Skeletal muscle cell (primary cell): ENCODE measurements around the gene TRAK1.
A peak's percentile ranks its signal among the peaks of the same experiment; 100 is the strongest.
"Not testable (repeated sequence)": the region's sequence is repeated elsewhere in the genome, so short reads cannot be mapped to it uniquely, and the experiment has no call there.

Experiments
- DNase-seq: peaks from one replicate; pipeline ENCODE4 v3.0.0-alpha.2; 2010; ENCODE audit warnings: low read depth
- H3K4me3 ChIP-seq: 2 replicates; pipeline ENCODE4 v1.5.1; 2011; ENCODE audit warnings: low read depth, mild to moderate bottlenecking, control low read depth, low read length, moderate library complexity

Gene TRAK1, protein sequence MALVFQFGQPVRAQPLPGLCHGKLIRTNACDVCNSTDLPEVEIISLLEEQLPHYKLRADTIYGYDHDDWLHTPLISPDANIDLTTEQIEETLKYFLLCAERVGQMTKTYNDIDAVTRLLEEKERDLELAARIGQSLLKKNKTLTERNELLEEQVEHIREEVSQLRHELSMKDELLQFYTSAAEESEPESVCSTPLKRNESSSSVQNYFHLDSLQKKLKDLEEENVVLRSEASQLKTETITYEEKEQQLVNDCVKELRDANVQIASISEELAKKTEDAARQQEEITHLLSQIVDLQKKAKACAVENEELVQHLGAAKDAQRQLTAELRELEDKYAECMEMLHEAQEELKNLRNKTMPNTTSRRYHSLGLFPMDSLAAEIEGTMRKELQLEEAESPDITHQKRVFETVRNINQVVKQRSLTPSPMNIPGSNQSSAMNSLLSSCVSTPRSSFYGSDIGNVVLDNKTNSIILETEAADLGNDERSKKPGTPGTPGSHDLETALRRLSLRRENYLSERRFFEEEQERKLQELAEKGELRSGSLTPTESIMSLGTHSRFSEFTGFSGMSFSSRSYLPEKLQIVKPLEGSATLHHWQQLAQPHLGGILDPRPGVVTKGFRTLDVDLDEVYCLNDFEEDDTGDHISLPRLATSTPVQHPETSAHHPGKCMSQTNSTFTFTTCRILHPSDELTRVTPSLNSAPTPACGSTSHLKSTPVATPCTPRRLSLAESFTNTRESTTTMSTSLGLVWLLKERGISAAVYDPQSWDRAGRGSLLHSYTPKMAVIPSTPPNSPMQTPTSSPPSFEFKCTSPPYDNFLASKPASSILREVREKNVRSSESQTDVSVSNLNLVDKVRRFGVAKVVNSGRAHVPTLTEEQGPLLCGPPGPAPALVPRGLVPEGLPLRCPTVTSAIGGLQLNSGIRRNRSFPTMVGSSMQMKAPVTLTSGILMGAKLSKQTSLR

DNA sequence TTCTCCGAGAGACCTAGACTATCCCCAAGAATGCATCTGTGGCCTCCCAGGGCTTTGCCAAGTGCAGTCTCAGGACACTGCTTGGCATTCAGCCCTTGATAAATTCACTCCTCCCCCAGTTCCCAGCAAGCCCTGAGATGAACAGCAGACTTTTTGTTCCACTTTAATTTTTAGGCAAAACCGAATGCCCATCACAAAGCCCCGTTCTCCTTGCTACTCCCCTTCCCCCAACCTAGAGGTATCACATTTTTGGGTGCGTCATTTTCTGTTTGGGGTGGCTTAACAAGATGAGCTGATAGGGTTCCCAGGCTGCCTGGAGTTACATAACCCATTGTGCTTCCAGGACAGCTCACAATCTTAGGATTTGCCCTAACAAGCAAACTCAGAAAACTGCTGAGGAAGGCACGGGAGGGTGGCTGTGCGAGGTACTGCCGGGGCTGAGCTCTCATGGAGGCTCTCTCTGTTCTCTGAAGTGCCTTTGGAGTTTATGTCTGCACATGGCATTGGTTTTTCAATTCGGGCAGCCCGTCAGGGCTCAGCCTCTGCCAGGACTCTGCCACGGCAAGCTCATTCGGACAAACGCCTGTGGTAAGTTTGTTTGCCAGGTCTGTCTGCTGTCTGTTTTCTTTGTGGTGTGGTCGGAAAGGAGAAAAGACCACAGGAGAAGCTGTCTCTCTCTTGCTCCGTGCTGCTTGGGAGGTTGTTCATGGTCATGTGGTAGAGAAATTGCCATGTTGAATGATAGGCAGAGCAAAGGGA, at the start of gene TRAK1:
TRAK1 (plus strand) TSS at position 385 of the 759 bp plus-strand sequence; CDS start at position 498, 113 bp downstream.
- H3K4me3 ChIP-seq: no peak within 1 kb of the TSS

DNA sequence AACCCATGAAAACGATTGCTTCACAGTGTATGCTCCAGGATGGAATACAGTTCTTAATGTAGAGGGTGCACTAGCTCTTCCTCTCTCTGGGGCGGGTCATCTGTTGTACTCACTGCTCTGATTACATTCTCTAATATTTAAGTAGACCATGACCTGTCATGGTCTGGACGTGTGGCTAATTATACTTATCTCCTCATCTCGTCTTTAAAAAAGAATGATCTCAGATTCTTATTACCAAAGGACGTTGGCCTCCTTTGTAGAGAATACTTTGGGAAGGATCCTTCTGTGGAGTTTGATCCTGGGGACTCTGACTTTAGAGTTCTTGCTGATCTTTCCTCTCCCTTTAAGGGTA, 48.4 kb upstream of the TRAK1 start:
- H3K4me3 ChIP-seq: no peak overlapping the region
- DNase-seq: no peak

More for the DNA sequence above, at the start of gene TRAK1:
- no peak for DNase-seq

DNA sequence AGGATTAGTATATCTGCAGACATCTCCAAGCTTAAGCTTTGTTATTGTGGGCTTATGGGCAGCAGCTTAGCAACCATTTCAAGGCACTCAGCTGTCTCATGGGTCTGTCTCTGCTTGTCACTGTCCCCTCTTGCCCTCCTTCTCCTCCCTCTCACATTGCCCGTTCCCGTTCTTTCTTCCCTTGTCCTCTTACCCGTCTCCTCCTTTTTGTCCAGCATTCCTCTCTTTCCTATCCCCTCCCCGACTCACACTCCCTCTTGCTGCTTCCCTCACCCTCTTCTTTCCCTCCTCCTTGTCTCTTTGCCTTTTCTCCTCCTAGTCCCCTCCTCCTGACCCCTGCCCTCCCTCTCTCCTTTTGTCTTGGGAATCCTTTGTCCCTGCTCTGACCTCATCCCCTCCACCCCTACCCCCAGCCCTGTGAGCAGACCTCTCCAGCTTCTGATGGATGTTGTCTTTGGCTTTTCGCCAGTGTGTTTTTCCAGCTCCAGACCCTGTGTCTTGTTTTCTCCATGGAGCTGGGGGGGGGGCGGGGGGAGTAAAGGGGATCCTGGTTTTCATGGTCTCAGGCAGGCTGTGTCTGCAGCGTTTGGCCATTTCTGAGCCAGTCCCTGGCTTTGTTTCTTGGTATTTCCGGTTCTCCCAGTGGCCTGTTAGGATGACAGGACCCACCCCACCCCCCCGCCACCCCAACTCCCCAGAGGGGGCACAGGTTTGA, 47.9 kb upstream of the TRAK1 start:
- no peak for DNase-seq

DNA sequence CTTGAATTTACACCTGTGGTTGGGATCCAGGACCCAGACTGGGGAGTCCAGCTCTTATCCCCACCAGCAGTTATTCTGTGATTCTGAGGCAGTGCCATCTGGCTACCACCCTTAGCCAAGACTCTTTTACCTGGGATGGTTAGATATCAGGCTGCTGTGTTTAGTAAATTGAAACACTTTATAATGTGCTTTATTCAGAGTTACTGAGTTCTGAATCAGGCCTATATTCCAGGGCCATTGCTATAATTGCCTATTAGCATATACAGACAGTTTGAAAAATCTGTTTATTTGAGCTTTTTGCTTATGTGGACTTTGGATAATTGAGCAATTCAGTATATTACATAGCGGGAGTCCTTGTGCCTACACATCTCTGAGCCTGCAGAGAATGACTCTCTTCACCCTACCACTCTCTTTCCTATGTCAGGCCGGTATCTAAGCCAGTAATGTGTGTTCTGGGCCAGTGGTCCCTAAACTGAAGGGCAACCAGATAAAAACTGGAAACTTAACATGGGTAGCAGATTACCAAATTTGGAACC, 45.4 kb upstream of the TRAK1 start:
- DNase-seq: no peak
- H3K4me3 ChIP-seq: no peak overlapping the region

More for the DNA sequence above, 47.9 kb upstream of the TRAK1 start:
- no peak overlapping the region for H3K4me3 ChIP-seq

DNA sequence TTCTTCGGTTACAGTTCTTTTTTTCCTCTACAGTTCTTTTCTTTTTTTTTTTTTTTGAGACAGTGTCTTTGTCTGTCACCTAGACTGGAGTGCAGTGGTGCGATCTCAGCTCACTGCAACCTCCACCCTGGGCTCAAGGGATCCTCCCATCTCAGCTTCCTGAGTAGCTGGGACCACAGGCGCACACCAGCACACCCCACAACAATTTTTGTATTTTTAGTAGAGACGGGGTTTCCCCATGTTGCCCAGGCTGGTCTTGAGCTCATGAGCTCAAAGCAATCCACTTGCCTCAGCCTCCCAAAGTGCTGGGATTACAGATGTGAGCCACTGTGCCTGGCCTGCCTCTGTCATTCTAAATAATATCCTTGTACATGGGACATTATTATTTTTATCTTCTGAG, 42.6 kb upstream of the TRAK1 start:
- DNase-seq, H3K4me3 ChIP-seq: not testable (repeated sequence)

DNA sequence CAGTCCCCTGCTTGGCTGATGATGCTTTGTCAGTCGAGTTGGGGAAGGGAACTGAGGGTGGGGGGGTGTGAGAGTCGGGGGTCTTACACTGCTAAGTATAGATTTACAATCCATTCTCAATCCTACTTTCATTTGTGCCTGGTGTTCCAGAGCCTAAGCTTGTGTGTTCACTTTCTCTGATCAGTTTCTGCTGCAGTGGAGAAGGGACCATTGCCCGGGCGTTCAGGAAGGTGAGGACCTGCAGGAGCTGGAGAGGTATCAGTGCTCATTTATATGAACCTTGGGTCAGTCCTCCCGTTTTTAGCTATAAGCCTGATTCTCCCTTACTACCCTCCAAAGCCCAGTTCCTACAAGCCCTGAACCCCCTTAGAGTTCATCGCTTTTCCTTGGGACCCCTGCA, 41.0 kb upstream of the TRAK1 start:
- H3K4me3 ChIP-seq: no peak overlapping the region
- DNase-seq: no peak

DNA sequence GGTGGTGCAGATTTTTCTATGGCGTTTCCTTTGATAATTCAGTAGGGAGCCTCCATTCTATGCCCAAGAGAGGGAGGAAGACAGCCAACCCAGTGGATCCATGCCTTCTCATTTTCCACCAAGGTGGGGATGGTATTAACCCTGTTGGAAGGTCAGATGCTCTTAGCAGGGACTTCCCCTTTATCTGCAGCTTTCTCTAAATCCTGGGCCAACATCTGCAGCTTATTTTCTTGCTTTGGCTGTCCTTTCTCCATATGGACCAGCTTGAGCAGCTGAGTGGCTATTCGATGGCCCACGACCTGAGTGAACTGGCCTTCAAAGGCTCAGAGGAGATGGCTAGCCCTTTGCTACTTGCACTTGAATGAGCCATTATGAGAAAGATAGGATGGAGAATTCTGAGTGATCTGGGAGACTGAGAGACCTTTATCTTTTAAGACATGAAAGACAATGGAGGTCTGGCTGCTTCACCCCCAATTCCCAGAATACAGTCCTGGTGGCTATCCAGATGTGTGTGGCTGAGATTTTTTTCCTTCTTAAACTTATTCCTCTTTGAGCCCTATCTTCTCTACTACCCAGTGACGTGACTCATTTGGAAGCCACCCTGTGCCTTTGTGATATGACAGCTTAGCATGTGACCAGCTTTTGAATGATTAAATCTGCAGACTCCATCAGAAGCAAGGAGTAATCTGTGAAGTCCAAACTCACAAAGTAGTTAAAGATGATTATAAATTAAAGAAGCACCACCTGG, 39.6 kb upstream of the TRAK1 start:
- DNase-seq: no peak
- no peak overlapping the region for H3K4me3 ChIP-seq

DNA sequence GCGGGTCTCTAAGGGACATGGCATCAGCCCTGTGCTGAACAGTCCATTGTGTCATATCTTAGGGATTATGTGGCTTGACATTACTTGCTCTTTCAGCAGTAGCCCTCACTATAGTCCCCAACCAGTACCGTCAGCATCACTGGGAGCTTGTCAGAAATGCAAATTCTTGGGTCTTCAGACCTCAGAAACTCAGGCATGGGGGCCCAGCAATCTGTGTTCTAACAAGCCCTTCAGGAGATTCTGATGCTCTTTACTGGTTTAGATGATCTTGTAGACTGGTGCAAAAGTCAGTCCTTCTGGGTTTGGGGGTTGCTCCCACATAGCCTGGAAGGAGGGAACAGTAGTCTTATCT, 39.0 kb upstream of the TRAK1 start:
- no peak for DNase-seq
- H3K4me3 ChIP-seq: no peak overlapping the region

DNA sequence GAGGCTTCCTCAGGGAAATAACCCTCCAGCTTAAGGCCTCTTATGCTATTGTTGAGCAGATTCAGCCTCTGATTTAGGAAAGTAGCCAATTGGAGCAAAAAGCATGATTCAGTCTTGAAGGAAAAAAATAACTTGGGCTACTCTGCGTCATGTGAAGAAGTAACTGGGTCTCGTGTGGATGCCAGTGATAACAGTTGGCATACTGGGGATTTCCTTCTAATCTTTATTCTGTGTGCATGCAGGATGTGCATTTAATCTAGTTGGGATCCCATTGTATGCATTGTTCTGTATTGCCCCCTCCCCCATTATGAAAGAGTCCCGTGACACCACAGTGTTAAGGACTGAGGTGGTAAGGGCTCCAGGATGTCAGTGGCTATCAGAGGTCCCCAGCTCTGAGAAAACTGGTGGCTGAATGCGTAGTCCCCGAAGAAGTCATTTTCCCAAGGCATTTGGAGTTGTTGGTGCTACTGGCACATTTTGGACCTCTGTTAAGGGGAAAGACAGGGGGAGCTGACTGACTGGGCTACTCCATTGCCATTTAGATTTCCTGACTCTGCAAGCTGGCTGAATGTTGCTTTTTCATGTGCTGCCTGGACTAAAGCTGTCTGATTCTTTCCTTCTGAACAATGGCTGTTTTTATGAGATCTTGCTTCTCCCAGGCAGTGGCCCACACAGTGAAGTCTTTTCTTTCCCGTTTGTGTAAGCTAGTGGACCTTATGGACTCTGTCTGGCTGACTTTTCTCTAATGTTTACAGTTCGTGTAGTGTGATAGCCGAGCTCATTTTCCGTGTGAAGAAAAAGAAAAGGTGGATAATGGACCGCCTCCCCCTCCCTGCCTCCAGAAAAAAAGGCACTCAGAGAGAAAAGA, 38.4 kb upstream of the TRAK1 start:
- no peak overlapping the region for H3K4me3 ChIP-seq

DNA sequence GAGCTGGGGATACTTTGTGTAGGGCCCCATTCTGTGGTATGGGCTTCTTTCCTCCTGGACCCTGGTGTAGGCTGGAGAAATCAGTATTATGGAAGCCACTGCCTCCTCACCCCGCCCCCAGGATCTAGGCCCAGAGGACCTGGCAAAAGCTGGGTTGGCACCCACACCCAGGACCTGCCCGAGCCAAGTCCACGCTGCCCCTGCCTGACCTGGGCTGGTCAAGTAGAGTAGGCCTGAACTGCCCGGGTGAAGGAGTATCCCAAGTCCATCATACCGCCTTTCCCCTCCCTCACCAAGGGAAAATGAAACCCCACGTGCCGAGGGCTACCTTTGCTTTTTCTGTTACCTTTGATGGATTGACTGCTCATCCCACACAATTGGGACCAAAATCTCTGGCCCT, 37.7 kb upstream of the TRAK1 start:
- no peak overlapping the region for H3K4me3 ChIP-seq
- no peak for DNase-seq

More for the DNA sequence above, 38.4 kb upstream of the TRAK1 start:
- DNase-seq: no peak

DNA sequence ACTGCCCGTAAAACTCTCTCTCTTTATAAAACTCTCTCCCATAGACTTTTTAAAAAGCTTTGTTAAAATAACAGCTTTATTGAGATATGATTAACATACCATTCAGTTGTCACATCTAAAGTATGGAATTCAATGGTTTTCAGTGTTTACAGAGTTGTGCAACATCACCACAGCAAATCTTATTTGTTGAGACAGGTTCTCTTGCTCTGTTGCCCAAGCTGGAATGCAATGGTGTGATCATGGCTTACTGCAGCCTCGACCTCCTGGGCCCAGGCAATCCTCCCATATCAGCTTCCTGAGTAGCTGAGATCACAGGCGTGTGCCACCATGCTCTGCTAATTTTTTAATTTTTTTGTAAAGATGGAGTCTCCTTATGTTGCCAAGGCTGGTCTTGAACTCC, 35.9 kb upstream of the TRAK1 start:
- no peak overlapping the region for H3K4me3 ChIP-seq
- DNase-seq: no peak

DNA sequence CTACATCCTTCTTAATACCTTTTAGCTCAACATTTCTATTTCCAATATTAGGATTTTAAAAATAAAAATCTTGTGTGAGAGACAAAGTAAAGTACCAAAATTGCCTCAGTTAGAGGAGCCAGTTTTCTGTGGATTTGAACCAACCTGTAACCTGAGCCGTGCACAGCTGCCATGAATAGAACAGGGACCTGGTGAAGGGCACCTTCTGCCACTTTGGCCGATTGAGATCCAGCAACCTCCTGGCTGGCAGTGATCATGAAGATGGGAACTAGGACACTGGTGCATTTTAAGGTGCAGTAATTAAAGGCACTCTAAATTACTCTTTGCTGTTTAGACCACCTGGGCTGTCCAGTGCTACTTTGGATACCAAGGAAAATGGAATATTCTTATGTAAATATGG, 34.3 kb upstream of the TRAK1 start:
- no peak for DNase-seq
- no peak overlapping the region for H3K4me3 ChIP-seq

DNA sequence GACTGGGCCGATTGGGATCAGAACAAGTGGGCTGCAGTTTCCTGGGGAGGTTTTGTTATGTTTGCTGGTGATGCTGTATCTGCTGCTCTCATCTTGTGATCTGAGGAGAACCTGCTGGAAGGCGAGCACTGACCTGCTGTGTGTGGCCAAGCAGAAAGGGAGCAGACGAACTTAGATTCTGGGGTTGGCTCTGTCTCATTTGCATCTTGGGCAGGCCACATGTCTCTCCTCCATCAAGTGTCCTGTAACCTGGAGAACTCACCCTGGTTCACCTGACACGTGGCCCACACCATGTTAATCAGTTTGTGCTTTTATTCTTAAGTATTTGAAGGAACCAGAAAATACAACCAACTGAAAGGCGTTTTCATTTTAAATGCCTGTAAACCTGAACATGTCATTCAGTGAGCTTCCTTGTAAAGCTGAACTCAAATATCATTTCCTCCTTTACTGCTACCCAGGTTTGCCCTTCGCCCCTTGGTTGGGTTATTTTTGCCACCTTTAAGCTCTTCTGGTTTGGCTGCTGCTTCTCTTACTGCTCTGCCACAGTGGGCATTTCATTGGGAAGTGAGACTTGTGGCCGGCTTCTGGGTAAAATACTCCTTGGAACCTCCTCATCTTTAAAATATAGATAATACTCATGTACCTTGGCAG, 33.5 kb upstream of the TRAK1 start:
- no peak overlapping the region for H3K4me3 ChIP-seq
- no peak for DNase-seq

DNA sequence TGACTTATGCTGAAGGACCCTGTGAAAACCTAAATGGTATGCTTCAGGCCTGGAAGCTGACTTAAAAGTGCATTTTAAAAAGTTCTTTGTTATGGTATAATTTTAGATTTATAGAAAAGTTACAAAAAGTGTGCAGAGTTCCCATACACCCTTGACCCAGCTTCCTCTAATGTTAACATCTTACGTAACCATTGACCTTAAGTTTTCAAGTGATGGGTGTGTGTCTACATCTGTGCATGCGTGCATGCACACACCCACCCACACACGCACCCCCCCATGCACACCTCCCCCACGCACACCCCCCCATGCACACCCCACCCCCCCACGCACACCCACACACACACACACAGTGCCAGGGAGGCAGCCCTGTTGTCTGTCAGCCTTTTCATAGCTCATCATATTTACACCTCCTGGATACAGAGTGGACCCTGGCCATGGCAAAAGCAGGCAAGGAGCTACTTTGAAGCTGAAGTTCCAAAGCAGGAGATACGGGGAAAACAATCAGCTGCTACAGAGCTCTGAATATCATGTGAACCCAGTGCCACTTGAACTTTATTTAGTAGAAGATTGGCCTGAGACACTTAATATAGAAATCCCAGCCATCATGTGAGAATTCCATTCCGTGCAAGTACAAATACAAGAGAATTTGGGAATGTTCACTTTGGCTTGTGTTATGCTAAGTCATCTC, 30.0 kb upstream of the TRAK1 start:
- DNase-seq: no peak
- H3K4me3 ChIP-seq: no peak overlapping the region

DNA sequence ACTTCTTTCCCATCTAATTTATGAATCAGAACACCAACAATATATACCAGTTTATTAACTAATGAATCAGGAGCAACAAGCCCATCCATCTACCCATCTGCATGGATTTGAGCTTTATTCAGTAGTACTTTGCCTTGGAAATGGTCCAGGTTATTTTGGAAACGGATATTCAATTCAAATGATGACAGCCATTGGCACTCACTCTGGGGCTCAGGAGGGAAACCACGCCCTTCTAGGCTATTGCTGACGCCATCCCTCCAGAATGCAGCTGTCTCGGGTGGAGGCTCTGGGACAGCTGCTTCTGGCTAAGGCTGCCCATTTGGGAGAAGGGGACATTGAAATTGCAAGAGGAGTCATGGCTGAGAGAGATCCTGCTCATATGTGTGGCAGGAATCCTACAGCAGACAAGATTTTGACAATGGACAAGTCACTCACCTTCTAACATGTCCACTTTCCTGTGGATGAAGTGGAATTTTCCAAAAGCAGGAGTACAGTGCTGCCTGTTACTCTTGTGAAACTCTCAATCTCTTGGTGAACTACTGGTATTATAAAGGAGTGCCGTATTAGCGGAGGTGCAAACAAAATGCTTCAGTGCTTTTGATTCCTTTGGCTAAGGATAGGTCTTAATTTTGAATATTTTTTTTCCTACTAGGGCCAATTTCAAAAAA, 29.3 kb upstream of the TRAK1 start:
- peak; percentile 78 for DNase-seq
- H3K4me3 ChIP-seq: no peak overlapping the region

DNA sequence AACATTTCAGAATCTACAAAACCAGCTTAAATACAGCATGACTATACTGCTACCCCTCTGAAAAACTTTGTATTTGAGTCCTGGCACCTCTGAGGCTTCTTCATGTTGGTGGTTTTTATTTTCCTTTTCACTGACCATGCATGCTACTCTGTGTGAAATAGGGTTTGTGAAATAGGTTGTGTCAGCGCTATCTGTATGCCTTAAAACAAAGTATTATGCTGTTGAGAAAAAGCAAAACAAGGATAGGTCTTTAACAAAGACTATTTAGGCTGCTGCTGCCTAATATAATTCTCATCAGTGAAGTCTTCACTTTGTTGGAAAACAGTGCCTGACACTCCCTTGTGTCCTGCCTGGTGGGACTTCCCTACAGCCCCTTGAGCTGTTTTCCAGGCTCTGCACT, 28.7 kb upstream of the TRAK1 start:
- no peak for DNase-seq
- no peak overlapping the region for H3K4me3 ChIP-seq
